GM23338 (cell line): ENCODE measurements around the gene JARID2. TPM values are rescaled to one million over a fixed set of nuclear protein-coding genes. Genes with fewer than 3 reads are reported as not detected.
A peak's percentile ranks its signal among the peaks of the same experiment; 100 is the strongest.

Experiments
- ATAC-seq: fragments of 200-7000 bp; cut with Tn5 transposase; 3 replicates; pipeline ENCODE4 v1.9.1; 2020
- DNase-seq: peaks from one replicate; pipeline ENCODE4 v3.0.0-alpha.2; 2015; ENCODE audit warnings: low spot score
- H2AFZ ChIP-seq: fragments of 200-600 bp; sonication (generic); 2 replicates; pipeline ENCODE4 v1.8.0; 2016; ENCODE audit warnings: antibody characterized with exemption, mild to moderate bottlenecking, moderate library complexity
- H3F3A ChIP-seq: fragments of 200-600 bp; sonication (generic); replicated peaks from 2 replicates; pipeline ENCODE4 v1.8.0; 2017; ENCODE audit warnings: antibody characterized with exemption, mixed run types, low read depth
- H3K27ac ChIP-seq: fragments of 200-600 bp; sonication (generic); 2 replicates; pipeline ENCODE4 v1.6.1; 2016; ENCODE audit warnings: low read depth
- H3K27me3 ChIP-seq: fragments of 200-600 bp; sonication (generic); 2 replicates; pipeline ENCODE4 v1.8.0; 2016; ENCODE audit warnings: mild to moderate bottlenecking, mixed run types, moderate library complexity; ENCODE audit not compliant: insufficient read depth
- H3K36me3 ChIP-seq: fragments of 200-600 bp; sonication (generic); 2 replicates; pipeline ENCODE4 v1.8.0; 2016; ENCODE audit warnings: mild to moderate bottlenecking; ENCODE audit not compliant: insufficient read depth
- H3K4me1 ChIP-seq: fragments of 200-600 bp; sonication (generic); 2 replicates; pipeline ENCODE4 v1.8.0; 2016; ENCODE audit warnings: mild to moderate bottlenecking, moderate library complexity; ENCODE audit not compliant: insufficient read depth
- H3K4me2 ChIP-seq: fragments of 200-600 bp; sonication (generic); 2 replicates; pipeline ENCODE4 v1.7.1; 2017; ENCODE audit warnings: mixed run types
- H3K4me3 ChIP-seq: fragments of 200-600 bp; sonication (generic); 2 replicates; pipeline ENCODE4 v1.6.1; 2016; ENCODE audit warnings: mixed run types
- H3K79me2 ChIP-seq: fragments of 200-600 bp; sonication (generic); replicated peaks from 2 replicates; pipeline ENCODE4 v1.8.0; 2017; ENCODE audit warnings: mild to moderate bottlenecking; ENCODE audit not compliant: insufficient read depth
- H3K9me2 ChIP-seq: fragments of 200-600 bp; sonication (generic); 2 replicates; pipeline ENCODE4 v1.8.0; 2017; ENCODE audit not compliant: insufficient read depth
- H4K20me1 ChIP-seq: fragments of 200-600 bp; sonication (generic); replicated peaks from 2 replicates; pipeline ENCODE4 v1.8.0; 2017; ENCODE audit warnings: mild to moderate bottlenecking; ENCODE audit not compliant: insufficient read depth
- H3K27ac Mint-ChIP-seq: 2 replicates; pipeline ENCODE4 v1.8.0; 2020; ENCODE audit warnings: inconsistent platforms, mild to moderate bottlenecking, moderate library complexity, mixed read lengths
- H3K27me3 Mint-ChIP-seq: 3 replicates; pipeline ENCODE4 v1.8.0; 2022; ENCODE audit warnings: low read depth, mild to moderate bottlenecking, moderate library complexity, mixed read lengths, inconsistent platforms; ENCODE audit not compliant: insufficient read depth, poor library complexity
- H3K36me3 Mint-ChIP-seq: 3 replicates; pipeline ENCODE4 v1.8.0; 2021; ENCODE audit warnings: low read depth, mild to moderate bottlenecking, inconsistent platforms, moderate library complexity, mixed read lengths
- H3K4me1 Mint-ChIP-seq: 3 replicates; pipeline ENCODE4 v1.8.0; 2020; ENCODE audit warnings: mild to moderate bottlenecking, inconsistent platforms, mixed read lengths
- H3K4me3 Mint-ChIP-seq: 3 replicates; pipeline ENCODE4 v1.8.0; 2021; ENCODE audit warnings: moderate library complexity, mild to moderate bottlenecking, inconsistent platforms, mixed read lengths
- H3K9me3 Mint-ChIP-seq: 3 replicates; pipeline ENCODE4 v1.8.0; 2020; ENCODE audit warnings: moderate library complexity, mild to moderate bottlenecking, inconsistent platforms, mixed read lengths
- CREB1 ChIP-seq: fragments of 250-450 bp; sonication (Bioruptor Pico); IDR thresholded peaks from 2 replicates; pipeline ENCODE4 v1.5.0; 2020; ENCODE audit warnings: low read depth, mild to moderate bottlenecking, moderate library complexity
- ETS1 ChIP-seq: IDR thresholded peaks from 2 replicates; pipeline ENCODE4 v1.6.1; 2016; ENCODE audit warnings: antibody characterized with exemption
- EZH2 ChIP-seq: fragments of 200-600 bp; sonication (generic); IDR thresholded peaks from one replicate; pipeline ENCODE4 v1.8.0; 2017; ENCODE audit warnings: antibody characterized with exemption, mild to moderate bottlenecking, low read depth; ENCODE audit not compliant: unreplicated experiment
- EZH2phosphoT487 ChIP-seq: fragments of 200-600 bp; sonication (generic); IDR thresholded peaks from one replicate; pipeline ENCODE4 v1.8.1; 2018; ENCODE audit warnings: antibody characterized with exemption; ENCODE audit not compliant: unreplicated experiment
- JUNB ChIP-seq: IDR thresholded peaks from one replicate; pipeline ENCODE4 v1.6.1; 2016; ENCODE audit warnings: antibody characterized with exemption; ENCODE audit not compliant: unreplicated experiment
- NANOG ChIP-seq: IDR thresholded peaks from 2 replicates; pipeline ENCODE4 v1.6.1; 2016; ENCODE audit warnings: antibody characterized with exemption, borderline replicate concordance
- POLR2AphosphoS5 ChIP-seq: IDR thresholded peaks from 2 replicates; pipeline ENCODE4 v1.6.1; 2016; ENCODE audit warnings: antibody characterized with exemption, low read depth
- REST ChIP-seq: IDR thresholded peaks from one replicate; pipeline ENCODE4 v1.6.1; 2018; ENCODE audit warnings: antibody characterized with exemption; ENCODE audit not compliant: unreplicated experiment
- STAT1 ChIP-seq: IDR thresholded peaks from one replicate; pipeline ENCODE4 v1.6.1; 2016; ENCODE audit warnings: antibody characterized with exemption; ENCODE audit not compliant: unreplicated experiment
- ZNF114 ChIP-seq: fragments of 250-450 bp; sonication (Bioruptor Pico); IDR thresholded peaks from 2 replicates; pipeline ENCODE4 v1.5.0; 2020; ENCODE audit warnings: mild to moderate bottlenecking, moderate library complexity
- ZNF331 ChIP-seq: fragments of 250-450 bp; sonication (Bioruptor Pico); IDR thresholded peaks from 2 replicates; pipeline ENCODE4 v1.5.0; 2020; ENCODE audit warnings: low read depth, mild to moderate bottlenecking, moderate library complexity
- ZNF462 ChIP-seq: fragments of 250-450 bp; sonication (Bioruptor Pico); IDR thresholded peaks from 2 replicates; pipeline ENCODE4 v1.5.0; 2020; ENCODE audit warnings: mild to moderate bottlenecking, moderate library complexity
- polyA plus RNA-seq: library from polyadenylated mRNA; unstranded; fragments of >200 nt; fragmentation: Nextera tagmentation; extraction: Ambion mirVana; gene quantifications from 2 replicates; pipeline ENCODE4 v1.2.1, GENCODE V29; 2016
- total RNA-seq: library from RNA; depleted of rRNA; stranded (reverse); fragments of >200 nt; shearing (Covaris generic); gene quantifications from 2 replicates; pipeline ENCODE4 v1.2.3, GENCODE V29; 2014
- TF ChIP-seq, protein P1 (sequence below), 2 experiments: fragments of 200-600 bp in 1 of 2; sonication (generic) in 1 of 2; conservative IDR thresholded peaks; 2 replicates each; pipeline versions ENCODE4 v1.5.1 to v1.6.1; 2016 to 2017; ENCODE audit warnings: antibody characterized with exemption in 2 of 2, low read depth in 2 of 2, mild to moderate bottlenecking in 2 of 2, moderate library complexity in 1 of 2

Gene JARID2
- total and polyA plus RNA-seq, 2 experiments from 2014 or later, result 92.8 to 196 TPM

GRCh38 chr6:15305496-15305895 lies 59.6 kb downstream of the JARID2 start:
- H3F3A ChIP-seq, result peaks cover 33% of the 10 kb centered on the region
- peaks cover 100% of the 10 kb centered on the region for H3K79me2 ChIP-seq
- Mint-ChIP-seq H3K27ac (no peak overlapping the region), H3K36me3 (peaks cover 11% of the 10 kb centered on the region; the same call in 2 of the 3 replicates), H3K4me1 (peaks cover 81% of the 10 kb centered on the region), H3K4me3 (peak overlapping the region; percentile 39; the same call in 1 of the 3 replicates), H3K27me3 (peaks cover 28% of the 10 kb centered on the region), H3K9me3 (no peaks in the 10 kb centered on the region)
- ATAC-seq (no peak), DNase-seq (no peak)
- H4K20me1 ChIP-seq, result peaks cover 97% of the 10 kb centered on the region
- TF ChIP-seq ZNF462 (no peak), EZH2phosphoT487 (no peak), ZNF114 (CRISPR knock-in tag) (no peak), CREB1 (CRISPR knock-in tag) (no peak), JUNB (no peak), ZNF331 (CRISPR knock-in tag) (no peak), REST (no peak), NANOG (no peak), POLR2AphosphoS5 (no peak), ETS1 (no peak), STAT1 (no peak), EZH2 (no peak)
- TF ChIP-seq, protein P1, sequence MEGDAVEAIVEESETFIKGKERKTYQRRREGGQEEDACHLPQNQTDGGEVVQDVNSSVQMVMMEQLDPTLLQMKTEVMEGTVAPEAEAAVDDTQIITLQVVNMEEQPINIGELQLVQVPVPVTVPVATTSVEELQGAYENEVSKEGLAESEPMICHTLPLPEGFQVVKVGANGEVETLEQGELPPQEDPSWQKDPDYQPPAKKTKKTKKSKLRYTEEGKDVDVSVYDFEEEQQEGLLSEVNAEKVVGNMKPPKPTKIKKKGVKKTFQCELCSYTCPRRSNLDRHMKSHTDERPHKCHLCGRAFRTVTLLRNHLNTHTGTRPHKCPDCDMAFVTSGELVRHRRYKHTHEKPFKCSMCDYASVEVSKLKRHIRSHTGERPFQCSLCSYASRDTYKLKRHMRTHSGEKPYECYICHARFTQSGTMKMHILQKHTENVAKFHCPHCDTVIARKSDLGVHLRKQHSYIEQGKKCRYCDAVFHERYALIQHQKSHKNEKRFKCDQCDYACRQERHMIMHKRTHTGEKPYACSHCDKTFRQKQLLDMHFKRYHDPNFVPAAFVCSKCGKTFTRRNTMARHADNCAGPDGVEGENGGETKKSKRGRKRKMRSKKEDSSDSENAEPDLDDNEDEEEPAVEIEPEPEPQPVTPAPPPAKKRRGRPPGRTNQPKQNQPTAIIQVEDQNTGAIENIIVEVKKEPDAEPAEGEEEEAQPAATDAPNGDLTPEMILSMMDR (conservative IDR thresholded peaks at IDR 0.05; ENCODE audit: low read depth in 2 of 2), result no peak
- H3K4me3 ChIP-seq, result no peak overlapping the region
- peak overlapping the region; percentile 5; the same call in 1 of the 2 replicates for H3K27ac ChIP-seq
- no peak overlapping the region for H2AFZ ChIP-seq
- H3K4me2 ChIP-seq, result peak overlapping the region; percentile 59
- no peaks in the 10 kb centered on the region for H3K9me2 ChIP-seq
- no peaks in the 10 kb centered on the region for H3K36me3 ChIP-seq
- H3K4me1 ChIP-seq, result peaks cover 97% of the 10 kb centered on the region
- no peaks in the 10 kb centered on the region for H3K27me3 ChIP-seq
